Erythroblast (primary cell): Measurements from ENCODE around the gene RAG2.

Experiments used
- GATA1 ChIP-seq: IDR thresholded peaks from 2 replicates; pipeline ENCODE4 v1.6.1; 2011; ENCODE audit warnings: low read depth, mild to moderate bottlenecking, control low read depth, low read length, moderate library complexity
- POLR2A ChIP-seq: IDR thresholded peaks from 2 replicates; pipeline ENCODE4 v1.6.1; 2011; ENCODE audit warnings: mild to moderate bottlenecking, low read length

- TF ChIP-seq POLR2A = no peak
- no peak for TF ChIP-seq GATA1
Observed at GRCh38 chr11:36600180-36600579, 2.1 kb upstream of the RAG2 start.
